GM12892 (cell line): ENCODE data around the gene ASF1B. TPM values are rescaled to one million over a fixed set of nuclear protein-coding genes. Genes with fewer than 3 reads are reported as not detected.
"Not testable (repeated sequence)": the region's sequence is repeated elsewhere in the genome, so short reads cannot be mapped to it uniquely, and the experiment has no call there.

ENCODE experiments used
- DNase-seq: peaks from one replicate; pipeline ENCODE4 v3.0.0; 2011; ENCODE audit not compliant: insufficient read length
- FAIRE-seq: peaks from 2 replicates; lab custom pipeline; 2011; peaks lifted over from hg19 to GRCh38; lab: Jason Lieb, UNC
- POLR2A ChIP-seq: IDR thresholded peaks from 2 replicates; pipeline ENCODE4 v1.6.1; 2011; ENCODE audit warnings: low read depth, low read length, control low read depth
- POLR2AphosphoS5 ChIP-seq: IDR thresholded peaks from 2 replicates; pipeline ENCODE4 v1.6.1; 2011; ENCODE audit warnings: low read depth, low read length, control low read depth
- TAF1 ChIP-seq: IDR thresholded peaks from 2 replicates; pipeline ENCODE4 v1.6.1; 2011; ENCODE audit warnings: low read depth, mild to moderate bottlenecking, control low read depth, low read length, borderline replicate concordance
- polyA plus RNA-seq: library from polyadenylated mRNA; unstranded; fragments of >200 nt; gene quantifications from one replicate; pipeline ENCODE4 v1.2.1, GENCODE V29; 2012; ENCODE audit warnings: missing spikeins, inconsistent platforms; ENCODE audit not compliant: missing spikeins

The ASF1B gene
- 50.2 TPM for polyA plus RNA-seq

- TF ChIP-seq TAF1 (peak; percentile 44), POLR2A (peak; percentile 93), POLR2AphosphoS5 (peak; percentile 89)
- DNase-seq (peak; percentile 99), FAIRE-seq (peak; percentile 94)
Measured at GRCh38 chr19:14136509-14137281, at the start of gene ASF1B. ASF1B (minus strand) TSS chr19:14136589; CDS start chr19:14136456, 133 bp downstream.

GRCh38 chr19:14185691-14186090 is 49.3 kb upstream of the ASF1B start:
- FAIRE-seq, DNase-seq: not testable (repeated sequence)

GRCh38 chr19:14185158-14185557 is 48.8 kb upstream of the ASF1B start:
- DNase-seq = no peak
- TF ChIP-seq POLR2AphosphoS5 = no peak
- no peak for TF ChIP-seq POLR2A
- no peak for TF ChIP-seq TAF1
- no peak for FAIRE-seq

- FAIRE-seq (no peak), DNase-seq (no peak)
- TF ChIP-seq TAF1 = no peak
- no peak for TF ChIP-seq POLR2AphosphoS5
Measured at GRCh38 chr19:14183741-14184350, 47.5 kb upstream of the ASF1B start.

GRCh38 chr19:14182476-14182875 is 46.1 kb upstream of the ASF1B start:
- FAIRE-seq = no peak
- TF ChIP-seq POLR2A (no peak), POLR2AphosphoS5 (no peak), TAF1 (no peak)
- DNase-seq = no peak

GRCh38 chr19:14181906-14182305 is 45.5 kb upstream of the ASF1B start:
- no peak for FAIRE-seq
- TF ChIP-seq TAF1 = no peak
- no peak for TF ChIP-seq POLR2A
- no peak for TF ChIP-seq POLR2AphosphoS5
- no peak for DNase-seq

- not testable (repeated sequence) for FAIRE-seq
Measured at GRCh38 chr19:14181199-14181598, 44.8 kb upstream of the ASF1B start.

GRCh38 chr19:14177496-14178074 is 41.2 kb upstream of the ASF1B start:
- DNase-seq = no peak
- no peak for FAIRE-seq
- TF ChIP-seq POLR2AphosphoS5 (no peak), TAF1 (no peak), POLR2A (no peak)

More at GRCh38 chr19:14181199-14181598, 44.8 kb upstream of the ASF1B start:
- DNase-seq = not testable (repeated sequence)

- no peak for FAIRE-seq
- TF ChIP-seq POLR2AphosphoS5 (no peak), TAF1 (no peak), POLR2A (no peak)
- no peak for DNase-seq
Measured at GRCh38 chr19:14175351-14175792, 39.0 kb upstream of the ASF1B start.

GRCh38 chr19:14174883-14175282 is 38.5 kb upstream of the ASF1B start:
- TF ChIP-seq TAF1 (no peak), POLR2A (no peak), POLR2AphosphoS5 (no peak)

GRCh38 chr19:14168993-14169392 is 32.6 kb upstream of the ASF1B start:
- no peak for FAIRE-seq
- TF ChIP-seq TAF1 = no peak
- TF ChIP-seq POLR2AphosphoS5 = no peak
- TF ChIP-seq POLR2A = no peak
- DNase-seq = no peak

More at GRCh38 chr19:14174883-14175282, 38.5 kb upstream of the ASF1B start:
- FAIRE-seq (no peak), DNase-seq (no peak)

GRCh38 chr19:14168259-14168972 is 32.0 kb upstream of the ASF1B start:
- FAIRE-seq (no peak), DNase-seq (no peak)
- no peak for TF ChIP-seq TAF1
- TF ChIP-seq POLR2AphosphoS5 = no peak
- no peak for TF ChIP-seq POLR2A
